A549 treated with GW870086 at 1 μM for 4 hours (cell line): ENCODE data around the gene PUM1. TPM values are rescaled to one million over a fixed set of nuclear protein-coding genes. Genes with fewer than 3 reads are reported as not detected.

Experiments used
- total RNA-seq: library from RNA; stranded (reverse); fragments of 200-300 nt; extraction: Qiagen RNA extraction; gene quantifications from 5 replicates; pipeline ENCODE4 v1.2.3, GENCODE V29; 2022; ENCODE audit warnings: low read depth

PUM1 gene
- 23.4 to 31.4 TPM (median 30.2 TPM) in 5 replicates for total RNA-seq

GRCh38 chr1:31065310-31066217 lies at the start of gene PUM1:
Gene PUM1, minus strand, starts transcription at chr1:31065717. Its CDS starts 6,151 bp downstream, at chr1:31059566.

GRCh38 chr1:30908696-30909364 lies 156.7 kb downstream of the PUM1 start, which contains the start of gene SDC3:
Gene SDC3, minus strand, starts transcription at chr1:30908758. Its CDS starts 172 bp downstream, at chr1:30908586.

Other genes starting within 250 kb of the PUM1 start
- gene SDC3, start 157.0 kb downstream of the PUM1 start, total RNA-seq, result 7.9 to 9.7 TPM (median 8.3 TPM) in 5 replicates
- gene NKAIN1, start 174.2 kb upstream of the PUM1 start, total RNA-seq, result 0.97 to 1.6 TPM (median 1.1 TPM) in 5 replicates
- gene SNRNP40, start 231.1 kb upstream of the PUM1 start, total RNA-seq, result 40.4 to 45.9 TPM (median 44.5 TPM) in 5 replicates
- 23.7 to 27.2 TPM (median 25.2 TPM) in 5 replicates for gene ZCCHC17, start 231.3 kb upstream of the PUM1 start, total RNA-seq